Bronchial epithelial cell (primary cell): ENCODE results near the gene KIAA1217. TPM values are rescaled to one million over a fixed set of nuclear protein-coding genes. Genes with fewer than 3 reads are reported as not detected.

Source experiments
- DNase-seq: peaks from one replicate; pipeline ENCODE4 v3.0.0-alpha.2; 2010; ENCODE audit warnings: low read depth
- FAIRE-seq: peaks from 2 replicates; lab custom pipeline; 2011; peaks lifted over from hg19 to GRCh38; lab: Jason Lieb, UNC
- H3K27me3 ChIP-seq: 2 replicates; pipeline ENCODE4 v1.5.1; 2011; ENCODE audit warnings: low read length; ENCODE audit not compliant: control insufficient read depth, insufficient read depth
- H3K36me3 ChIP-seq: 2 replicates; pipeline ENCODE4 v1.5.1; 2011; ENCODE audit warnings: low read length; ENCODE audit not compliant: control insufficient read depth, insufficient read depth
- H3K4me3 ChIP-seq: 2 replicates; pipeline ENCODE4 v1.5.1; 2011; ENCODE audit warnings: mild to moderate bottlenecking, low read depth, low read length, control low read depth
- total RNA-seq: library from RNA; depleted of rRNA; stranded (reverse); fragments of >200 nt; gene quantifications from 2 replicates; pipeline ENCODE4 v1.2.1, GENCODE V29; 2014
- TF ChIP-seq, protein P1 (sequence below): IDR thresholded peaks from 2 replicates; pipeline ENCODE4 v1.5.1; 2011; ENCODE audit warnings: mild to moderate bottlenecking, moderate library complexity, low read length, control low read depth, inconsistent platforms; ENCODE audit not compliant: insufficient read depth, severe bottlenecking

KIAA1217 gene
- total RNA-seq, 1 donor from 2014 or later = 3.4 TPM

DNA sequence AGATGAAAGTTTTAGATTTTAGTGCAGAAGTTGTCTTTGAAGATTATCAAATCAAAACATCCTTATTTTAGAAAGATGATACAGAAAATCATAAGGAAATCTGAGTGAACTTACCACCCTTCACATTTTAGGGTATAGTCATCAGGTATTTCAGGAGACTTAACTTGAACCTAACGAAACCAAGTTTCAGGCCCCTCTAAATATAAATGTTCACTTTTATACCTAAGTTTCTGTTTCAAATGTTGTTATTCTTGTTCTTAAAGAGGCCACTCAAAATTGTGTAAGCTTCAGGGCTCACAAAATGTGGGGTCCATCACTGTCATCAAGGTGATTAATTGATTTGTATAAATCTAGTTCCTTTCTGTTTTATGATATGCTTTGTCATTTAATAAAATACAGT is 216.2 kb downstream of the KIAA1217 start:
- DNase-seq (no peak), FAIRE-seq (no peak)
- TF ChIP-seq, protein P1, sequence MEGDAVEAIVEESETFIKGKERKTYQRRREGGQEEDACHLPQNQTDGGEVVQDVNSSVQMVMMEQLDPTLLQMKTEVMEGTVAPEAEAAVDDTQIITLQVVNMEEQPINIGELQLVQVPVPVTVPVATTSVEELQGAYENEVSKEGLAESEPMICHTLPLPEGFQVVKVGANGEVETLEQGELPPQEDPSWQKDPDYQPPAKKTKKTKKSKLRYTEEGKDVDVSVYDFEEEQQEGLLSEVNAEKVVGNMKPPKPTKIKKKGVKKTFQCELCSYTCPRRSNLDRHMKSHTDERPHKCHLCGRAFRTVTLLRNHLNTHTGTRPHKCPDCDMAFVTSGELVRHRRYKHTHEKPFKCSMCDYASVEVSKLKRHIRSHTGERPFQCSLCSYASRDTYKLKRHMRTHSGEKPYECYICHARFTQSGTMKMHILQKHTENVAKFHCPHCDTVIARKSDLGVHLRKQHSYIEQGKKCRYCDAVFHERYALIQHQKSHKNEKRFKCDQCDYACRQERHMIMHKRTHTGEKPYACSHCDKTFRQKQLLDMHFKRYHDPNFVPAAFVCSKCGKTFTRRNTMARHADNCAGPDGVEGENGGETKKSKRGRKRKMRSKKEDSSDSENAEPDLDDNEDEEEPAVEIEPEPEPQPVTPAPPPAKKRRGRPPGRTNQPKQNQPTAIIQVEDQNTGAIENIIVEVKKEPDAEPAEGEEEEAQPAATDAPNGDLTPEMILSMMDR = no peak
- H3K36me3 ChIP-seq = no peaks in the 10 kb centered on the region
- H3K27me3 ChIP-seq = no peaks in the 10 kb centered on the region
- no peak overlapping the region for H3K4me3 ChIP-seq

DNA sequence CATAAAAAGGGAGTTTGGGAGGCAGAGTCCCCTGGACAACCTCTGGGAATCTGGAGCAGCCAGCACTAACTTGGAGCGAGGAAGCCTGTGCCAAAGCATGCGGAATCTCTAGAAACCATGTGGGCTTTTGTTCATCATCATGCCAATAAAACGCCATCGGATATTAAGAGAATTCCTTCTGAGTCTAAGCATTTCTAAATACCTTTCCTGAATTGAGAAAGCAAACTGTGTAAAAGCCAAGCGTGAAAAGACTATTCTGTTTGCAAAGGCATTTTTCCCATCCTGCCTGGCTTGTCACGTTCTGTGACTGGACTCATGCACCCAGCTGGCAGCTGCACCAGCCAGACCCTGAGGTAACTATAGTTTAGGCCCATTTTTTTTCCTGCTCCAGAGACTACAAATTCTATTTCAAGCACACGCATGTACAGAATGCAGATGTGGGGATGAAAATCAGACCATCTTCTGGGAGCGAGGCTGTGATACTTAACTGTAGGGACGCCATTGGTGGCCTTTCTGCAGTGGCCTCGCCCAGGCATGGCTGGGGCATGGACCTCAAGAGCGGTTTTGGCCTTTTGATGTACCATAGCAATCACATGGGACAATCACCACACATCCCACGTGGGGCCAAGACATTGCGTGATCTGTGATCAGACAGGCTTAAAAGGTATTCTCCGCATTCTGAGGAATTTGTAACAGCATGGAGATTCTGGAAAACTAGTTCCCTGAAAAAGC is 218.9 kb downstream of the KIAA1217 start:
- FAIRE-seq (no peak), DNase-seq (no peak)
- TF ChIP-seq, protein P1 = no peak
- no peak overlapping the region for H3K4me3 ChIP-seq
- no peaks in the 10 kb centered on the region for H3K27me3 ChIP-seq
- H3K36me3 ChIP-seq = peaks cover under 1% of the 10 kb centered on the region

DNA sequence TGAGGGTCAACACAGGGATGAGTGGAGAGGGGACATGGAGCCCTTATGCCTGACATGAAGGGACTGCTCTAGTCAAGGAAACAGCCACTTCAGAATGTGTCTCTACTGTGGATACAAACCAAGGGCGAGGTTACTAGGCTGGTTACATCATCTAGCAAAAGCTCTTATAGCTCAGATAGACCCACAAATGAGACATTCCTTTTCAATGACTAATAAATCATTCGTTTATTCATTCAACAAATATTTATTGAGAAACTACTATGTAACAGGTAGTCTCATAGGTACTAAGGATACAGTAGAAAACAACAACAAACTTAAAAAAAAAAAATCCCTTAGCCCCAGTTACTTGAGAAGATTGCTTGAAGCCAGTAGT is 219.5 kb downstream of the KIAA1217 start:
- DNase-seq (peak; percentile 96), FAIRE-seq (no peak)
- TF ChIP-seq, protein P1 = no peak
- H3K36me3 ChIP-seq = peaks cover 1% of the 10 kb centered on the region
- H3K27me3 ChIP-seq = no peaks in the 10 kb centered on the region
- H3K4me3 ChIP-seq = no peak overlapping the region

DNA sequence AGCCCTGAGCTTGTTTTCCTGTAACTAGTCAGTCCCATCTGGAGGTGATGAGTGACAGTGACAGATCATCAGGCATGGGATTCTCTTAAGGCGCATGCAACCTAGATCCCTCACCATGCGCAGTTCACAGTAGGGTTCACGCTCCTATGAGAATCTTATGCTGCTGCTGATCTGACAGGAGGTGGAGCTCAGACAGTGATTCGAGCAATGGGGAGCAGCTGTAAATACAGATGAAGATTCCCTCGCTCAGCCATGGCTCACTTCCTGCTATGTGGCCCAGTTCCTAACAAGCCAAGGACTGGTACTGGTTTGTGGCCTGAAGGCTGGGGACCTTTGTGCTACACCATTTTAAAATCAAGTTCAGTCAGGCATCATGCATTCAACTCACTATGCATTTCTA is 221.7 kb downstream of the KIAA1217 start:
- Histone ChIP-seq H3K36me3 (peaks cover 1% of the 10 kb centered on the region), H3K4me3 (no peak overlapping the region), H3K27me3 (no peaks in the 10 kb centered on the region)
- TF ChIP-seq, protein P1 = no peak
- DNase-seq (no peak), FAIRE-seq (no peak)

DNA sequence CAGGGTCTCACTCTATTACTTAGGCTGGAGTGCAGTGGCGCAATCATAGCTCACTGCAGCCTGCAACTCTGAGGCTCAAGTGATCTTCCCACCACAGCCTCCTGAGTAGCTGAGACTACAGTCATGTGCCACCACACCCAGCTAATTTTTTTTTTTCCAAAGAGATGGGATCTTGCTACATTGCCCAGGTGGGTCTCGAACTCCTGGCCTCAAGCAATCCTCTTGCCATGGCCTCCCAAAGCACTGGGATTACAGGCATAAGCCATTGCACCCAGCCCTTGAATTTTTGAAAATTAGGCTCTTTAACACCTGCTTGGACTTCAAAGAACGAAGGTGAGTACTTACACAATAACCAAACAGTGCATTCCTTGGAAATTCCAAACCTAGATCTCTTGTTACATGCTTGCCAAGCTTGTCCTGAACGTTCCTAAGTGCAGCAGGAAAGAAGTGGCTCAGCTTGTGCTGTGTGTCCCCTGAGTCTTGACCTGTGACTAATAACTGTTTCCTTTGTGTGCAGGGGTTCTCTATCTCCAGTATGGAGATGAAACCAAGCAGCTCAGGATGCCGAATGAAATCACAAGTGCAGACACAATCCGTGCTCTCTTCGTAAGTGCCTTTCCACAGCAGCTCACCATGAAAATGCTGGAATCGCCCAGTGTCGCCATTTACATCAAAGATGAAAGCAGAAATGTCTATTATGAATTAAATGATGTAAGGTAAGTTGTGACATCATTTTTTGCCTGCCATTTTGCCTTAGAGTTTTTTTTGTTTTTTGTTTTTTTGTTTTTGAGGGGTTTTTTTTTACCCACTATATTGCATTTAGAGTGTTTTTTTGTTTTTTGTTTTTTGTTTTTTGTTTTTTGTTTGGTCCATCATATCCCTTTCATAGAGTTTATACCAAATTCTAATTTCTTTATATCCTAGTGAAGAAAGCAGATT is 223.8 kb downstream of the KIAA1217 start:
- FAIRE-seq (no peak), DNase-seq (peak; percentile 79)
- no peaks in the 10 kb centered on the region for H3K27me3 ChIP-seq
- H3K4me3 ChIP-seq = no peak overlapping the region
- peaks cover 2% of the 10 kb centered on the region for H3K36me3 ChIP-seq
- TF ChIP-seq, protein P1 = no peak
